GM18520 (cell line): Measurements from ENCODE around the gene LARP4B.

Source experiments
- ATAC-seq: cut with Tn5 transposase; IDR thresholded peaks from one replicate; pipeline ENCODE4 v1.9.1; 2021; ENCODE audit not compliant: unreplicated experiment

Gene LARP4B

GRCh38 chr10:926075-926698 lies 5.3 kb downstream of the LARP4B start:
- no peak for ATAC-seq

GRCh38 chr10:924524-924859 lies 7.0 kb downstream of the LARP4B start:
- ATAC-seq, result no peak

GRCh38 chr10:923844-924523 lies 7.5 kb downstream of the LARP4B start:
- ATAC-seq, result no peak

- no peak for ATAC-seq
These were observed 9.8 kb downstream of the LARP4B start for GRCh38 chr10:921471-922414.

GRCh38 chr10:920450-920849 lies 11.1 kb downstream of the LARP4B start:
- ATAC-seq, result no peak

- ATAC-seq, result no peak
These were observed 12.0 kb downstream of the LARP4B start for GRCh38 chr10:919481-919880.

GRCh38 chr10:917999-918398 lies 13.5 kb downstream of the LARP4B start:
- ATAC-seq, result no peak

- no peak for ATAC-seq
These were observed 14.1 kb downstream of the LARP4B start for GRCh38 chr10:917416-917720.

GRCh38 chr10:916716-917415 lies 14.6 kb downstream of the LARP4B start:
- ATAC-seq, result no peak

- no peak for ATAC-seq
These were observed 21.7 kb downstream of the LARP4B start for GRCh38 chr10:909831-910230.

GRCh38 chr10:905972-906371 lies 25.5 kb downstream of the LARP4B start:
- no peak for ATAC-seq

GRCh38 chr10:905503-905902 lies 26.0 kb downstream of the LARP4B start:
- no peak for ATAC-seq

GRCh38 chr10:904403-904802 lies 27.1 kb downstream of the LARP4B start:
- ATAC-seq, result no peak

- no peak for ATAC-seq
These were observed 33.4 kb downstream of the LARP4B start for GRCh38 chr10:898141-898540.

- no peak for ATAC-seq
These were observed 34.5 kb downstream of the LARP4B start for GRCh38 chr10:896982-897381.

GRCh38 chr10:895324-895723 lies 36.2 kb downstream of the LARP4B start:
- ATAC-seq, result no peak

- no peak for ATAC-seq
These were observed 52.6 kb downstream of the LARP4B start for GRCh38 chr10:878895-879294.

- ATAC-seq, result no peak
These were observed 53.2 kb downstream of the LARP4B start for GRCh38 chr10:878333-878759.

GRCh38 chr10:876438-876837 lies 55.1 kb downstream of the LARP4B start:
- no peak for ATAC-seq

GRCh38 chr10:873020-873419 lies 58.5 kb downstream of the LARP4B start:
- ATAC-seq, result no peak

GRCh38 chr10:871951-872403 lies 59.5 kb downstream of the LARP4B start:
- ATAC-seq, result no peak
